GM13976 (cell line): ENCODE results near the gene CD72.

Source experiments
- DNase-seq: peaks from one replicate; pipeline ENCODE4 v3.0.0; 2012; ENCODE audit warnings: low spot score
- CTCF ChIP-seq: IDR thresholded peaks from 2 replicates; pipeline ENCODE4 v1.5.1; 2012; ENCODE audit warnings: borderline replicate concordance, mild to moderate bottlenecking; ENCODE audit not compliant: insufficient read depth; ENCODE audit errors: extremely low read depth, missing control alignments, control extremely low read depth
- in situ Hi-C: fragments of 300-500 bp; cut with MboI; formaldehyde crosslinking; loops from one replicate; pipeline ENCODE4 v1.12.0; 2022; ENCODE audit warnings: low sequenced_read_pairs, mixed read lengths, inconsistent platforms; ENCODE audit not compliant: unreplicated experiment

CD72 gene

GRCh38 chr9:35568196-35568595 lies 50.0 kb downstream of the CD72 start:
- in situ Hi-C loops = no loop called here
- no peak for DNase-seq
- no peak for TF ChIP-seq CTCF

GRCh38 chr9:35566417-35566816 lies 51.8 kb downstream of the CD72 start:
- in situ Hi-C loops = no loop called here
- TF ChIP-seq CTCF = no peak
- no peak for DNase-seq

- TF ChIP-seq CTCF = no peak
- in situ Hi-C loops = no loop called here
These were observed 53.6 kb downstream of the CD72 start for GRCh38 chr9:35564658-35565061.

GRCh38 chr9:35563791-35564197 lies 54.4 kb downstream of the CD72 start:
- no peak for DNase-seq
- TF ChIP-seq CTCF = no peak
- in situ Hi-C loops = no loop called here

More at GRCh38 chr9:35564658-35565061, 53.6 kb downstream of the CD72 start:
- DNase-seq = no peak

GRCh38 chr9:35562895-35563780 lies 55.1 kb downstream of the CD72 start:
- in situ Hi-C loops = no loop called here
- no peak for TF ChIP-seq CTCF
- no peak for DNase-seq

GRCh38 chr9:35561468-35562261 lies 56.5 kb downstream of the CD72 start:
- DNase-seq = no peak
- in situ Hi-C loops = no loop called here
- TF ChIP-seq CTCF = no peak
